NCI-H1092 treated with DMSO at 0.1 percent for 48 hours (cell line): ENCODE data around the gene CHST15.
A peak's percentile ranks its signal among the peaks of the same experiment; 100 is the strongest.
"Not testable (repeated sequence)": the region's sequence is repeated elsewhere in the genome, so short reads cannot be mapped to it uniquely, and the experiment has no call there.

Experiments used
- DNase-seq: peaks from one replicate; lab custom pipeline; 2025; lab: John Stamatoyannopoulos, UW

Gene CHST15

DNA sequence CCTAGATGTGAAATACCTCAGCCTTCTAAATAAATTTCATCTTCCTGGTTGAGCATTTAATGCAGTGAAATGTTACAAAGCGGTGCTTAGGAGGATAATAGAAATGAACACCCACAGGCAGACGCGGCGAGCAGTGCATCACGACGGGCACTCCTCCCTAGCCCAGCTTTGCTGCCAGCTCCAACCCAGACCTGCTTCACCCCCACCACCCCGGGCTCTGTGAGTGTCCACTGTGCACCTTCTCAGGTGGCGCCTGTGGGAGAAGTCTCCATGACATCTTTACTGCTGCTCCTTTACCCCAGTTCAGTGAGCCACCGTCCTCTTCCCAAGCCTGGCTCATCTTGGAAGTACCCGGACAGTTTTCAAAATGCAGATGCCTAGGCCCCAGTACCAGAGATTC, 5.2 kb upstream of the CHST15 start:
- no peak for DNase-seq

GRCh38 chr10:124097883-124098282, 4.5 kb upstream of the CHST15 start:
- DNase-seq: no peak

GRCh38 chr10:124096494-124096893, 3.1 kb upstream of the CHST15 start:
- no peak for DNase-seq

- not testable (repeated sequence) for DNase-seq
Measured at GRCh38 chr10:124095801-124096200, 2.4 kb upstream of the CHST15 start.

DNA sequence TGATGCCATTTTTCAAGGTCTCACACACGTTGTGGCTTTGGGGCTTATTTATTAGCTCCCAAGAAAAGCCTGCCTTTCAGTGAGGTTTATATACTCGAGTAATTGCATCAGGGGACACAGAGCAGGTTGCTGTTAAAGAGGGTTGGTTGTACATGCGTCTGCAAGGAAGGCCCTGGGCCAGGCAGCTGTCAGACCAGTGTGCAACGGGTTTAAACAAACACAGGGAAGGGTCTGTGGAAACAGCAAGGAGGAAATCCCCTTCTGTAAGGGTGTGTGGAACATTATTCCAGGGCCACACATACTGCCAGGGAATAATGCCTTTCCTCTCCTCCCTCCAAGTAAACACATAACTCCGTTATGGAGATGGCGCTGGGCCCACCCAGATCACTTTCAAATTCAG, 1.7 kb upstream of the CHST15 start:
- peak; percentile 41 for DNase-seq

DNA sequence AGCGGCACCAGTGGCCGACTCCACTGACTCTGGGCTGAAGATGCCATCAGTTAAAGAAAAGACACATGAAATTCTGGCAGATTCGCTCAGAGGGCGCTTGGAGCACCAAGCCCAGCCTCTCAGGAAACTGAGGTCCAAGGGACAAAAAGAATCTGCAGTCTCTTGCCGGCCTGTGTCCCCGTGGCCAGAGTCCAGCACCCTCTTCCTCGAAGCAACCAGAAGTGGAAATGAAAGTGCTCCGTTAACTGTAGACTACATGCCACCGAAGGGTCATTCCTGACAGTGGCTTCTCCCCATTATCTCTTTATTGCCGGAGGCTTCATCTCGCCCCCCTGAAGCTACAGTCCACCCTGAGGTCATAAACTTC, 1.0 kb upstream of the CHST15 start:
- DNase-seq: no peak

DNA sequence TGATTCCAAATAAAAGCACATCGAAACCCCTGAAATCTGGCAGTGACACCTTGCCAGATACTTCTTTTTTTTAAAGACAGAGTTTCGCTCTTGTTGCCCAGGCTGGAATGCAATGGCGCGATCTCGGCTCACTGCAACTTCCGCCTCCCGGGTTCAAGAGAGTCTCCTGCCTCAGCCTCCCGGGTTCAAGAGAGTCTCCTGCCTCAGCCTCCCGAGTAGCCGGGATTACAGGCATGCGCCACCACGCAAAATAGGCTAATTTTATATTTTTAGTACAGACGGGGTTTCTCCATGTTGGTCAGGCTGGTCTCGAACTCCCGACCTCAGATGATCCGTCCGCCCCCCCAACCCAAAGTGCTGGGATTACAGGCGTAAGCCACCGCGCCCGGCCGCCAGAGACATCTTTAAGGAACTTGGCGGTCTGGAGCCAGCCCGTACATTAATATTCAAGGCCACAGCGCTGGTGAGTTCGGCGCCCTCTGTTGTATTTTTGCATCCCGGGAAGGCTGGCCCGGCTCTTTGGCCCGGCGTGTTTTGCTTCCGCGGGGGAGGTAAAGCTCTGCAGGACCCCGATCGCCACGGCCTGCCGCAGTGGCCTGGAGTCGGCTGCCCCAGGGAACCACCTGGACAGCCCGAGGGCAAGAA, 498 bp upstream of the CHST15 start:
- not testable (repeated sequence) for DNase-seq

DNA sequence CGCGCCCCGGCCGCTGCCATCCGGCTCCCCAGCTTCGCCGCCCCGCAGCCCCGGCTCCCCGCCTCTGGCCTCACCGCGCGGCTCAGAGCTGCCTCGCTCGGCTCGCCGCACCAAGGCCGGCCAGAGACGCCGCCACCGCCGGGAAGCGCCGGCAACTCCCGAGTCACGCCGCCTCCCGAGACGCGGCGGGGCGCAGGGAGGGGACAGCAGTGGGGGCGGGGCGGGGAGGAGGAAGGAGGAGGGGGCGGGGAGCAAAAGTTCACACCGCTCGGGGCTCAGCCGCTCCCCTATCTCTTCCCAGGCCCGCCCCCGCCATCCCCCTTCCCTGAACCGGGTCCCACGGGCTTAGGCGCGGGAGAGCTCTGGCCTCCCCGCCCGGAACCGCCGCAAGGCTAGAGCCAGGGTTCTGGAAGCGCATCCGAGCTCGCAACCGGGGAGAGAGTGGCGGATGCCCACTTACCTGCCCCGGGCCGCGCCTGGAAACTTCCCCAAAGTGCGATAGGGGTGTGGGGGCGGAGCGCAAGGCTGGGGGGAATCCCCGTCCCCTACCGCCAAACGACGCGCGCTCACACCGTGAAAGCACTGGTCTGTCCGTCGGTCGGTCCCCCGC, 1.0 kb downstream of the CHST15 start:
- no peak for DNase-seq

GRCh38 chr10:124091646-124092249, 1.6 kb downstream of the CHST15 start:
- peak; percentile 11 for DNase-seq

DNA sequence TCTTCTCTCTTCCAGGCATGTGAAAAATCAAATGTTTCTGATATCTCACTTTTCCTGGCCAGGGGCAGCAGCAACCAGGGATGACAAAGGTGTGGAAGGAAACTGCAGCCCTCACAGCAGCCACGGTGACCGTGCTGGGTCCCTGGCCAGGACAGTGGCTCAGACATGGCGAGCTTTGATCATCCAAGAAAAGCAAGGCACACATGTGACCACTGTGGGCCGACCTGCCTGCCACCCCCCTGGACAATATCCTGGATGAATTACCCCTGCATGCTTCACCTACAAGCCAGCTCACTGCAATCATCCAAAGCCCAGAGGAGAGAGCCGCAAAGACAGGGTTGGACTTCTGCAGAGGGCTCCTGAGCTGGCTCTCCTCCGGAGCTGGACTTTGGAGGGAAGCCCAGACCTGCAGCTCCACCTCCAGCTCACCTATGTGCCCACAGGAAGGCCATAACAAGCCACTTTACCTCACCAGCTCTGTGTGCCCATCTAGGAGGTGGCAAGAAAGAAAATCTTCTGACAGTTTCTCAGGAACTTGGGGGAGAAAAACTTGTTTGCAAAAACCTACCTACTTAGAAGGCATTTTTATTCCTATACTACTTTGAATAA, 2.7 kb downstream of the CHST15 start:
- DNase-seq: no peak

GRCh38 chr10:124089859-124090258, 3.5 kb downstream of the CHST15 start:
- DNase-seq: no peak

- no peak for DNase-seq
Measured at GRCh38 chr10:124088915-124089314, 4.5 kb downstream of the CHST15 start.

- DNase-seq: peak; percentile 75
Measured at GRCh38 chr10:124087672-124088634, 5.4 kb downstream of the CHST15 start.

- peak; percentile 62 for DNase-seq
Measured at GRCh38 chr10:124086787-124087671, 6.4 kb downstream of the CHST15 start.

DNA sequence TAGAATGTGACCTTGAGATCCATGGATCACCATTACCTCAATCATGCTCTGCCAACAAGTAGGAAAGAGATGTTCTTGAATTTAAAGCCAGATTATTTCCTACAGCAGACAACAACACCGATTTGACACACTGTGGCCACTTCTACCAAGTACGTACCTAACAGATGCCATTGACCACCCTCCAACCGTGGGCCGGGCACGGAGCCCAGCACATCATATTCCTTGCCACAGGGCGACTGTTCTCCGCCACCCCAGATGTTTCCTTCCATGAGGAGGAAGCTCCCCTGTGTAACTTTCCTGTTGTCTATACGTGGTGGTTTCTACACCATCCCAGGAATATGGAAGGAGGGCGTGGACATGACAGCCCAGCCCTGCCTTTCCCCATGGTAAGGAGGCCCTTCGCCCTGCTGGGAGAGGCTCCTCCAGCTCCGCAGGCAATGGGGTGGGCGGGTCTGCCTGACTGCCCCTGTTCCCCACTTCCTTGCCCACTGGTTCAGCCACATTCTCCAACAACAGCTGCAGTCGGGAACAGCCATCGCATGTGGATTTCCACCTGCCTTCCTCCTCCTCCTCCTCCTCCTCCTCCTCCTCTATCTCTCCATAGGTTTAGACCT, 7.2 kb downstream of the CHST15 start:
- DNase-seq: no peak

DNA sequence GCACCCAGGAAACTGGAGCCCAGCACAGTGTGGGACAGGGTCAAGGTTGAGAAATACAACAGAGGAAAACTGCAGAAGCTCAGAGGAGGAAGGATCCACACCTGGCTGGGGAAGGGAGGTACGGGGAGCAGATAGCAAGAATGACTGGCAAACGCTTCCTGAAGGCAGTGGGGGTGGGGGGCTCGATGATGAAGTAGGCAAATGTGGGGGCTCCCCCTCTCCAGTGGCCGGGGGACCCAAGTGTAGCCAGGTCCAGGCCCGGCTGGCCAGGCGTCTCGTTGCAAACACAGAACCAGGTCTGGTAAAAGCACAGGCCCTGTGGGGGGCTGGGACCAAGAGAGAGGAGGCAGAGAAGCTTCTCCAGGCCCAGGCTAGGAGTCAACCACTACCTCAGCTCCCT, 7.7 kb downstream of the CHST15 start:
- no peak for DNase-seq

- no peak for DNase-seq
Measured at GRCh38 chr10:124084708-124085107, 8.7 kb downstream of the CHST15 start.

GRCh38 chr10:124083740-124084397, 9.5 kb downstream of the CHST15 start:
- DNase-seq: no peak

GRCh38 chr10:124083047-124083739, 10.2 kb downstream of the CHST15 start:
- DNase-seq: no peak
